ELF-1 (cell line): ENCODE results near the gene HPN.
"Not testable (repeated sequence)": the region's sequence is repeated elsewhere in the genome, so short reads cannot be mapped to it uniquely, and the experiment has no call there.

Experiments
- DNase-seq: peaks from one replicate; pipeline ENCODE4 v3.0.0-alpha.2; 2016; ENCODE audit warnings: low read depth, low spot score

HPN gene

GRCh38 chr19:35103614-35104013, 62.1 kb downstream of the HPN start:
- not testable (repeated sequence) for DNase-seq

- DNase-seq = no peak
Measured at GRCh38 chr19:35104361-35104760, 62.8 kb downstream of the HPN start.

GRCh38 chr19:35105047-35105410, 63.5 kb downstream of the HPN start:
- no peak for DNase-seq

GRCh38 chr19:35105411-35106290, 64.1 kb downstream of the HPN start:
- no peak for DNase-seq

DNA sequence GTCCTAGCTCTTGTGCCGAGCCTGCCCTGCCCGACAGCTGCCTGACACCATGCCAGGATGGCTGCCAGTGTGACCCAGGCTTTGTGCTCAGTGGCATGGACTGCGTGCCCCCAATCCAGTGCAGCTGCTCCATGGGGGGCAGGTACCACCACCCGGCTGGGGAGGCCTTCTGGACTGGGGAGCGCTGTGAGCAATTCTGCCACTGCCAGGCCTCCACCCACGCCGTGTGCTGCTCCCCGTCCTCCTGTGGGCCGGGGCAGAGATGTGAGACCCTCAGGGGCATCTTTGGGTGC, 64.7 kb downstream of the HPN start:
- no peak for DNase-seq

DNA sequence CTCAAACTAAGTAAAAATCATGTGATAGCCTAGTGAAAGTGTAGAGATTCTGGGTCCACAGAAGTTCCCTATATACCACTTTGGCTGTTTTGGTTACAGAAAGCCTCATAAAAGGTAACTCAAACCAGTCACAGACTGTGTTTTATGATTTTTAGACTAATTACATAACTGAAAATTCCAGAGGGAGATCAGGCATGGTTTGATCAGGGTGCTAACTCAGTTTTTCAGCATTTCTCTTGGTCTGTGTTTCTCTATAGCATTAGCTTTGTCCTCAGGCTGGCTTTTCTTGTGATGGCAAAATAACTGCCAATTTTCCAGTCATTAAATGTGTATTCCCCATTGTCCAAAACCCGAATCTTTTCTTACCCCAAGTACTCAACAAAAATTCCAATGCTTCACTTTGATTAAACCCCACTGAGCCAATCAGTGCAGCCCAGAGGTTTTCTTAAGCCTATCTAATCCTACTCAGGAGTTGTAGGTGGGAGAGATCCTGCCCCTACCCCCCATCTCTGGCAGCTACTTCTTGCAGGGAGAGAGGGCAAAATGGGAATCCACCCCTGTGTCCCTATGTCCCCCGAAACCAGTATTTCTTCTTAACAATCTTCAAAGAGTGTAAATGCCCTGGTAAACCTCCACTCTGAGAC, 65.5 kb downstream of the HPN start:
- no peak for DNase-seq

DNA sequence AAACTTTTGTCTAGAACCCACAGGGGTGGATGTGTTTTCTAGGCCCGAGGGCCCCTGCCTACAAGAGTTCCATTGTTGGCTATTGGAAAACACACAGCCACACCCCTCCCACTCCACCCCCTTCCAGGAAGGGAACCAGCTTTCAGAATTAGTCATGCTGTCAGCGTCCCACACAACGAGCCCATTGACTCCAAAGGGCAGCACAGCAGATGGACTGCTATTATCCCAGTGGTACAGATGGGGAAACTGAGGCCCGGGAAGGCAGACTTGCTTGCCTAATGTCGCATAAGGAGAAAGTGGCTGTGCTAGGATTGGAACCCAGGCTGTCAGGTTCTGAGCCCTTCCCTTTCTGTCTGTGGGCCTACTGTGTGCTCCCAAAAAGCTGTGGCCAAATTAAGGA, 66.0 kb downstream of the HPN start:
- peak; percentile 77 for DNase-seq

GRCh38 chr19:35108730-35109129, 67.2 kb downstream of the HPN start:
- DNase-seq = no peak

DNA sequence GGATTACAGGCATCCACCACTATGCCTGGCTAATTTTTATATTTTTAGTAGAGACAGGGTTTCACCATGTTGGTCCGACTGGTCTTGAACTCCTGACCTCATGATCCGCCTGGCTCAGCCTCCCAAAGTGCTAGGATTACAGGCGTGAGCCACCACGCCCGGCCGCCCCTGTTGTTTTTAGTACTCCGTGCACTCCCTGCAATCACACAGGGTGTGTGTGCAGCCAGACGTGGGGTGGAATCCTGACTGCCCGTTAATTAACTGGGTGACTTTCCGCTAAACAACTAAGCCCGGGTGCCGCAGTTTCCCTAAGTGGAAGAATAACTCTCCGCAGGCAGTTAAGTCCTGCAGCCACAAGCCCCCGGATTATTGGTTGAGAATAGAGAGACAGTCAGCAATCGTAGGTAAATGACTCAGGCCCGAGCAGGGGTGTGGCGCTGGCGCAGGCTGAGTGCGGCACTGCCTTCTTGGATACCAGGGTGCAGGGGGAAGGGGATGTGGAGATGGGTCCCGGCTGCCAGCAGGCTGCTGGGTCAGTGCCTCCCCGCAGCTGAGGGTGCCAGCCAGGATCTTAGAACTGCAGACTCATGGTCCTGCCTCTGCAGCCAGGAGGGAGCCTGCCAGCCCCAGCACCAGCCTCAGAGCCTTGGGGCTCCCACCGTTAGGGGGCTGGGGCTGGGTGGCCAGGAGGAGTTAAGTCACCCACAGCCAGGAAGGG, 68.0 kb downstream of the HPN start:
- no peak for DNase-seq

DNA sequence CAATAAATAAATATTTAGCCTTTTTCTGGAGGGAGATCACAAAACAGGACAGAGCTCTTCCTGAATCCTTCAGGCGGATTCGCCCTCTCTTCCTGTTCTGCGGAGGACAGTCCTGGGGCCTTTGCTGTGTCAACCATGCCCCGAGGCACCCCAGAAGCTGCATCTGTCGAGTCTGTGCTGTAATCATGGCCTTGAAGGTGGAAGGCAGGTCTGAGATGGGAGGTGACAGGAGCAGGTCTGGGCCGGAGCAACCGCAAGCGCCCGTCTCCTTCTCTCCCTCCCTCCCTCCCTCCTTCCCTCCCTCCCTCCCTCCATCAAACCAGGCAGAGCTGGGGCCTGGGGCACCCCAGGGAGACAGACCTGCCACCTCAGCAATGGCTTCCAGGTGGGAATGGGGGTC, 69.5 kb downstream of the HPN start:
- DNase-seq = no peak

- DNase-seq = no peak
Measured at GRCh38 chr19:35112995-35113688, 71.6 kb downstream of the HPN start.

- DNase-seq = peak; percentile 94
Measured at GRCh38 chr19:35114353-35115176, 73.0 kb downstream of the HPN start.

GRCh38 chr19:35115177-35115951, 73.8 kb downstream of the HPN start, which contains the start of gene FXYD3:
Gene FXYD3, plus strand, starts transcription at chr19:35115823. Its CDS starts 3,554 bp downstream, at chr19:35119377.
- DNase-seq = no peak
